IMR-90 (cell line): ENCODE results near the gene IGSF22.

Experiments used
- BHLHE40 ChIP-seq: fragments of 150-350 bp; IDR thresholded peaks from 2 replicates; pipeline ENCODE4 v1.6.1; 2016; ENCODE audit warnings: mild to moderate bottlenecking, low read depth, low read length
- CEBPB ChIP-seq: IDR thresholded peaks from 2 replicates; pipeline ENCODE4 v1.6.1; 2012; ENCODE audit warnings: low read depth, low read length, improper control_type of control experiment
- MAFK ChIP-seq: IDR thresholded peaks from 2 replicates; pipeline ENCODE4 v1.6.1; 2012; ENCODE audit warnings: low read depth, low read length, improper control_type of control experiment
- MXI1 ChIP-seq: IDR thresholded peaks from 2 replicates; pipeline ENCODE4 v1.6.1; 2012; ENCODE audit warnings: low read depth, mild to moderate bottlenecking, low read length, moderate library complexity, borderline replicate concordance
- NFE2L2 ChIP-seq: fragments of 150-350 bp; IDR thresholded peaks from 2 replicates; pipeline ENCODE4 v1.6.1; 2016; ENCODE audit warnings: low read depth, mild to moderate bottlenecking, low read length
- POLR2A ChIP-seq: IDR thresholded peaks from 2 replicates; pipeline ENCODE4 v1.6.1; 2012; ENCODE audit warnings: mild to moderate bottlenecking, low read depth, low read length
- RAD21 ChIP-seq: IDR thresholded peaks from 2 replicates; pipeline ENCODE4 v1.6.1; 2012; ENCODE audit warnings: low read length, improper control_type of control experiment
- RCOR1 ChIP-seq: IDR thresholded peaks from 2 replicates; pipeline ENCODE4 v1.6.1; 2012; ENCODE audit warnings: mild to moderate bottlenecking, low read length, improper control_type of control experiment; ENCODE audit not compliant: insufficient replicate concordance
- RFX5 ChIP-seq: IDR thresholded peaks from 2 replicates; pipeline ENCODE4 v1.8.0; 2012; ENCODE audit warnings: low read depth, mild to moderate bottlenecking, low read length, moderate library complexity
- SMC3 ChIP-seq: fragments of 150-350 bp; IDR thresholded peaks from 2 replicates; pipeline ENCODE4 v1.6.1; 2016; ENCODE audit warnings: low read depth, mild to moderate bottlenecking, antibody characterized with exemption, low read length, moderate library complexity
- TF ChIP-seq, protein P1 (sequence below): conservative IDR thresholded peaks from 2 replicates; pipeline ENCODE4 v1.5.1; 2012; ENCODE audit warnings: mild to moderate bottlenecking, low read depth, low read length, improper control_type of control experiment
- TF ChIP-seq, protein P2 (sequence below): fragments of 150-350 bp; IDR thresholded peaks from 2 replicates; pipeline ENCODE4 v1.6.1; 2017; ENCODE audit warnings: mild to moderate bottlenecking, antibody characterized with exemption, low read length, low read depth

DNA sequence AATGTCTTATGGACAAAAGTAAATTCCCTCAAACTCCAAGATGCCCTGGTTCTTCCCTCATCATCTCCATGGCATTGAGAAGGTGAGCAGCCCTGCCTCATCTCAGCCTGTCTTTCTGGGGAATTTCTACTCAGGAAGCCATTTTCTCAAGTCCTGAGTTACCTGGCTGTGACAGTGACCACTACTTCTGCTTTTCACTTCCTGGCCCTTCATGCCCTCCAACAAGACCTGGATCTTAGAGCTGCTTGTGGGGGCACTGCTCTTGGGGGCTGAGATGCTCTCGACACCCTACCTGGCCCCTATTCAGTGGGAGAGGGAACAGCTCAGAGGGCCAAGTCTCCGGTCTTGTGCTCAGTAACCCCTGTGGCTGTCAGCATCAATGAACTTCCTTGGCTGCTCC lies 5.5 kb upstream of the IGSF22 start:
- TF ChIP-seq RCOR1, result no peak
- TF ChIP-seq, protein P1, sequence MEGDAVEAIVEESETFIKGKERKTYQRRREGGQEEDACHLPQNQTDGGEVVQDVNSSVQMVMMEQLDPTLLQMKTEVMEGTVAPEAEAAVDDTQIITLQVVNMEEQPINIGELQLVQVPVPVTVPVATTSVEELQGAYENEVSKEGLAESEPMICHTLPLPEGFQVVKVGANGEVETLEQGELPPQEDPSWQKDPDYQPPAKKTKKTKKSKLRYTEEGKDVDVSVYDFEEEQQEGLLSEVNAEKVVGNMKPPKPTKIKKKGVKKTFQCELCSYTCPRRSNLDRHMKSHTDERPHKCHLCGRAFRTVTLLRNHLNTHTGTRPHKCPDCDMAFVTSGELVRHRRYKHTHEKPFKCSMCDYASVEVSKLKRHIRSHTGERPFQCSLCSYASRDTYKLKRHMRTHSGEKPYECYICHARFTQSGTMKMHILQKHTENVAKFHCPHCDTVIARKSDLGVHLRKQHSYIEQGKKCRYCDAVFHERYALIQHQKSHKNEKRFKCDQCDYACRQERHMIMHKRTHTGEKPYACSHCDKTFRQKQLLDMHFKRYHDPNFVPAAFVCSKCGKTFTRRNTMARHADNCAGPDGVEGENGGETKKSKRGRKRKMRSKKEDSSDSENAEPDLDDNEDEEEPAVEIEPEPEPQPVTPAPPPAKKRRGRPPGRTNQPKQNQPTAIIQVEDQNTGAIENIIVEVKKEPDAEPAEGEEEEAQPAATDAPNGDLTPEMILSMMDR, result no peak
- no peak for TF ChIP-seq CEBPB
- TF ChIP-seq POLR2A, result no peak
- no peak for TF ChIP-seq NFE2L2
- TF ChIP-seq MXI1, result no peak
- TF ChIP-seq RFX5, result no peak
- no peak for TF ChIP-seq RAD21
- no peak for TF ChIP-seq SMC3
- no peak for TF ChIP-seq MAFK
- TF ChIP-seq, protein P2, sequence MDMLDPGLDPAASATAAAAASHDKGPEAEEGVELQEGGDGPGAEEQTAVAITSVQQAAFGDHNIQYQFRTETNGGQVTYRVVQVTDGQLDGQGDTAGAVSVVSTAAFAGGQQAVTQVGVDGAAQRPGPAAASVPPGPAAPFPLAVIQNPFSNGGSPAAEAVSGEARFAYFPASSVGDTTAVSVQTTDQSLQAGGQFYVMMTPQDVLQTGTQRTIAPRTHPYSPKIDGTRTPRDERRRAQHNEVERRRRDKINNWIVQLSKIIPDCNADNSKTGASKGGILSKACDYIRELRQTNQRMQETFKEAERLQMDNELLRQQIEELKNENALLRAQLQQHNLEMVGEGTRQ, result no peak
- no peak for TF ChIP-seq BHLHE40
